HCT116 (cell line): Measurements from ENCODE around the gene MERTK. TPM values are rescaled to one million over a fixed set of nuclear protein-coding genes. Genes with fewer than 3 reads are reported as not detected.

Experiments used
- ATAC-seq: fragments of 200-7000 bp; cut with Tn5 transposase; 2 replicates; pipeline ENCODE4 v1.9.1; 2020; ENCODE audit warnings: mild to moderate bottlenecking, moderate library complexity
- BruUV-seq: library from RNA; stranded (reverse); fragments of 400-500 nt; replicated peaks from 2 replicates; lab custom pipeline; 2021; lab: Mats Ljungman, UMichigan
- CTCF ChIA-PET: fragments of 300-600 bp; sonication (Branson Sonifier 250); formaldehyde crosslinking; loops from one replicate; lab custom pipeline; 2021; ENCODE audit warnings: antibody characterized with exemption; lab: Charles Lee
- POLR2A ChIA-PET: fragments of 300-600, 350-600 bp; sonication (Branson Sonifier 250); formaldehyde crosslinking; loops from one replicate; lab custom pipeline; 2021; ENCODE audit warnings: antibody characterized with exemption; lab: Charles Lee
- RAD21 ChIA-PET, 2 experiments: fragments of 300-600 bp; sonication (Branson Sonifier 250); formaldehyde crosslinking; loops; one replicate each; lab custom pipeline; 2023; ENCODE audit warnings: low total read pairs in 2 of 2; ENCODE audit not compliant: uncharacterized antibody in 2 of 2, unreplicated experiment in 2 of 2, low non-redundant PET in 1 of 2; lab: Charles Lee
- DNase-seq: peaks from one replicate; pipeline ENCODE4 v3.0.0-alpha.2; 2010; ENCODE audit warnings: low read depth, low spot score
- H2AFZ ChIP-seq: fragments of 200-600 bp; shearing (Covaris generic), sonication (generic); 2 replicates; pipeline ENCODE4 v1.6.1; 2017; ENCODE audit warnings: low read depth, mixed run types, mixed read lengths, antibody characterized with exemption, low read length; ENCODE audit not compliant: poor library complexity, severe bottlenecking
- H3K27ac ChIP-seq: 2 replicates; pipeline ENCODE4 v1.5.1; 2012; ENCODE audit warnings: low read depth, low read length
- H3K27me3 ChIP-seq: fragments of 200-600 bp; sonication (generic); 2 replicates; pipeline ENCODE4 v1.6.1; 2016; ENCODE audit warnings: mixed run types, low read length, mixed read lengths; ENCODE audit not compliant: insufficient read depth
- H3K36me3 ChIP-seq, 2 experiments: fragments of 200-500 bp in 1 of 2; fragments of 200-600 bp in 1 of 2; sonication (Bioruptor generic) in 1 of 2; sonication (generic) in 1 of 2; 2 replicates each; pipeline versions ENCODE4 v1.5.1 to v1.6.1; 2014 to 2016; ENCODE audit warnings: low read length in 2 of 2, inconsistent platforms in 1 of 2, mixed read lengths in 1 of 2, mixed run types in 1 of 2; ENCODE audit not compliant: insufficient read depth in 2 of 2, control insufficient read depth in 1 of 2
- H3K4me1 ChIP-seq, 2 experiments: fragments of 200-600 bp in 1 of 2; sonication (generic) in 1 of 2; 2 replicates each; pipeline versions ENCODE4 v1.5.1 to v1.6.1; 2012 to 2017; ENCODE audit warnings: low read length in 2 of 2, inconsistent platforms in 1 of 2, mild to moderate bottlenecking in 1 of 2, mixed read lengths in 1 of 2, mixed run types in 1 of 2, moderate library complexity in 1 of 2; ENCODE audit not compliant: insufficient read depth in 2 of 2, control insufficient read depth in 1 of 2
- H3K4me2 ChIP-seq: fragments of 200-600 bp; sonication (generic); 2 replicates; pipeline ENCODE4 v1.6.1; 2017; ENCODE audit warnings: mixed run types, low read length, mixed read lengths
- H3K4me3 ChIP-seq, 2 experiments: fragments of 200-600 bp in 1 of 2; sonication (generic) in 1 of 2; replicated peaks in 1 of 2; 2 replicates each; pipeline ENCODE4 v1.5.1; 2011 to 2016; ENCODE audit warnings: low read length in 2 of 2, control low read depth in 1 of 2, low read depth in 1 of 2, mild to moderate bottlenecking in 1 of 2, mixed read lengths in 1 of 2, mixed run types in 1 of 2
- H3K79me2 ChIP-seq: fragments of 200-600 bp; sonication (generic); 2 replicates; pipeline ENCODE4 v1.6.1; 2017; ENCODE audit warnings: mild to moderate bottlenecking, mixed run types, low read length, moderate library complexity, mixed read lengths; ENCODE audit not compliant: insufficient read depth
- H3K9ac ChIP-seq: fragments of 200-600 bp; sonication (generic); 2 replicates; pipeline ENCODE4 v1.6.1; 2016; ENCODE audit warnings: low read length, mixed read lengths
- H3K9me2 ChIP-seq: fragments of 200-600 bp; sonication (generic), shearing (Covaris generic); 2 replicates; pipeline ENCODE4 v1.6.1; 2017; ENCODE audit warnings: mixed run types, mild to moderate bottlenecking, moderate library complexity; ENCODE audit not compliant: insufficient read depth
- H3K9me3 ChIP-seq, 2 experiments: fragments of 200-500 bp in 1 of 2; fragments of 200-600 bp in 1 of 2; sonication (Bioruptor generic) in 1 of 2; sonication (generic) in 1 of 2; 2 replicates each; pipeline ENCODE4 v1.6.1; 2014 to 2017; ENCODE audit warnings: low read length in 2 of 2, mixed read lengths in 2 of 2, inconsistent platforms in 1 of 2, low read depth in 1 of 2, mild to moderate bottlenecking in 1 of 2, mixed run types in 1 of 2, moderate library complexity in 1 of 2; ENCODE audit not compliant: control insufficient read depth in 1 of 2, insufficient read depth in 1 of 2
- H4K20me1 ChIP-seq: fragments of 200-600 bp; sonication (generic), shearing (Covaris generic); 2 replicates; pipeline ENCODE4 v1.6.1; 2017; ENCODE audit warnings: mixed run types, mild to moderate bottlenecking, moderate library complexity; ENCODE audit not compliant: insufficient read depth
- CBX3 ChIP-seq: IDR thresholded peaks from 2 replicates; pipeline ENCODE4 v1.6.1; 2012; ENCODE audit warnings: low read depth
- CEBPB ChIP-seq: IDR thresholded peaks from 2 replicates; pipeline ENCODE4 v1.6.1; 2012; ENCODE audit warnings: low read depth
- ELF1 ChIP-seq: IDR thresholded peaks from 2 replicates; pipeline ENCODE4 v1.6.1; 2012; ENCODE audit warnings: low read depth, borderline replicate concordance
- EZH2 ChIP-seq: fragments of 200-600 bp; sonication (generic); IDR thresholded peaks from 2 replicates; pipeline ENCODE4 v1.6.1; 2017; ENCODE audit warnings: antibody characterized with exemption, mixed run types
- FOSL1 ChIP-seq: IDR thresholded peaks from 2 replicates; pipeline ENCODE4 v1.6.1; 2012; ENCODE audit warnings: low read depth
- JUND ChIP-seq: IDR thresholded peaks from 2 replicates; pipeline ENCODE4 v1.6.1; 2012
- RAD21 ChIP-seq: IDR thresholded peaks from 2 replicates; pipeline ENCODE4 v1.6.1; 2012; ENCODE audit warnings: low read depth, mild to moderate bottlenecking
- SIN3A ChIP-seq: IDR thresholded peaks from 2 replicates; pipeline ENCODE4 v1.6.1; 2012; ENCODE audit warnings: low read depth
- SP1 ChIP-seq: IDR thresholded peaks from 2 replicates; pipeline ENCODE4 v1.6.1; 2012; ENCODE audit warnings: low read depth
- SRF ChIP-seq: IDR thresholded peaks from 2 replicates; pipeline ENCODE4 v1.6.1; 2012; ENCODE audit warnings: low read depth
- TCF7L2 ChIP-seq: IDR thresholded peaks from 2 replicates; pipeline ENCODE4 v1.7.0; 2011; ENCODE audit warnings: borderline replicate concordance, inconsistent platforms; ENCODE audit not compliant: insufficient read depth, insufficient read length; ENCODE audit errors: extremely low read depth
- ZNF274 ChIP-seq: fragments of 200-500 bp; sonication (Bioruptor generic); IDR thresholded peaks from 2 replicates; pipeline ENCODE4 v1.6.1; 2014; ENCODE audit warnings: mild to moderate bottlenecking, low read depth, low read length, inconsistent platforms
- intact Hi-C: fragments of 100-400 bp; cut with micrococcal nuclease; formaldehyde crosslinking; loops from 2 replicates; pipeline ENCODE4 v1.10.0; 2022
- total RNA-seq: library from RNA; stranded (reverse); gene quantifications from one replicate; pipeline ENCODE4 v1.2.1, GENCODE V29; 2021; ENCODE audit not compliant: unreplicated experiment
- TF ChIP-seq, protein P1 (sequence below), 3 experiments: fragments of 200-600 bp in 1 of 3; sonication (generic) in 1 of 3; IDR thresholded peaks in 2 of 3; conservative IDR thresholded peaks in 1 of 3; 2 replicates each; pipeline ENCODE4 v1.5.1; 2012 to 2017; ENCODE audit warnings: low read depth in 2 of 3, low read length in 2 of 3, antibody characterized with exemption in 1 of 3, borderline replicate concordance in 1 of 3, control low read depth in 1 of 3, mild to moderate bottlenecking in 1 of 3, mixed read lengths in 1 of 3, mixed run types in 1 of 3, moderate library complexity in 1 of 3; ENCODE audit not compliant: insufficient read depth in 1 of 3

The MERTK gene
- total RNA-seq, 1 experiment from 2014 or later, result 5.7 TPM

DNA sequence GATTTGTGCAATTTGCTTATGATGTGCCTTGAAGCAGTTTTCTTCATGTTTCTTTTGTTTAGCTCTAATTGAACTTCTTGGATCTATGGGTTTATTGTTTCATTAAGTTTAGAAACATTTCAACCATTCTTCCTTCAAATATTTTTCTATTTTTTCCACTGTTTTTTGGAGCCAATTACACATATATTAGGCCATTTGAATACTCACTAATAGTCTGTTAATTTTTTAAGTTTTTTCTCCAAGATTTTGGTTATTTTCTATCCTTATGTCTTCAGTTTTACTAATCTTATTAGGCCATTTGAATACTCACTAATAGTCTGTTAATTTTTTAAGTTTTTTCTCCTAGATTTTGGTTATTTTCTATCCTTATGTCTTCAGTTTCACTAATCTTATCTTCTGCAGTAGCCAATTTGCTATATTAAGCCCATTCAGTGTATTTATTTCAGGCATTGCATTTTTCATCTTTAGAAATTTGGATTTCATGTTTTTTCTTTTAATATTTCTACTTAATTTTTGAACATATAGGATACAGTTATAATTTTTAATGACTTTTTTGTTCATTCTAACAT lies 147.1 kb downstream of the MERTK start:
- Histone ChIP-seq H3K27me3 (no peaks in the 10 kb centered on the region), H3K27ac (no peak overlapping the region), H3K4me1 (no peaks in the 10 kb centered on the region), H3K9me2 (no peaks in the 10 kb centered on the region), H3K9ac (no peak overlapping the region), H3K36me3 (no peaks in the 10 kb centered on the region), H2AFZ (no peak overlapping the region), H4K20me1 (no peaks in the 10 kb centered on the region), H3K4me2 (no peak overlapping the region), H3K4me3 (no peak overlapping the region), H3K79me2 (no peaks in the 10 kb centered on the region), H3K9me3 (no peaks in the 10 kb centered on the region)
- TF ChIP-seq SRF, result no peak
- TF ChIP-seq SP1, result no peak
- no peak for TF ChIP-seq ELF1
- no peak for TF ChIP-seq TCF7L2
- TF ChIP-seq CBX3, result no peak
- no peak for TF ChIP-seq JUND
- TF ChIP-seq, protein P1, sequence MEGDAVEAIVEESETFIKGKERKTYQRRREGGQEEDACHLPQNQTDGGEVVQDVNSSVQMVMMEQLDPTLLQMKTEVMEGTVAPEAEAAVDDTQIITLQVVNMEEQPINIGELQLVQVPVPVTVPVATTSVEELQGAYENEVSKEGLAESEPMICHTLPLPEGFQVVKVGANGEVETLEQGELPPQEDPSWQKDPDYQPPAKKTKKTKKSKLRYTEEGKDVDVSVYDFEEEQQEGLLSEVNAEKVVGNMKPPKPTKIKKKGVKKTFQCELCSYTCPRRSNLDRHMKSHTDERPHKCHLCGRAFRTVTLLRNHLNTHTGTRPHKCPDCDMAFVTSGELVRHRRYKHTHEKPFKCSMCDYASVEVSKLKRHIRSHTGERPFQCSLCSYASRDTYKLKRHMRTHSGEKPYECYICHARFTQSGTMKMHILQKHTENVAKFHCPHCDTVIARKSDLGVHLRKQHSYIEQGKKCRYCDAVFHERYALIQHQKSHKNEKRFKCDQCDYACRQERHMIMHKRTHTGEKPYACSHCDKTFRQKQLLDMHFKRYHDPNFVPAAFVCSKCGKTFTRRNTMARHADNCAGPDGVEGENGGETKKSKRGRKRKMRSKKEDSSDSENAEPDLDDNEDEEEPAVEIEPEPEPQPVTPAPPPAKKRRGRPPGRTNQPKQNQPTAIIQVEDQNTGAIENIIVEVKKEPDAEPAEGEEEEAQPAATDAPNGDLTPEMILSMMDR (IDR thresholded peaks at IDR 0.05 in 2 of 3, conservative IDR thresholded peaks at IDR 0.05 in 1 of 3; ENCODE audit: borderline replicate concordance in 1 of 3, insufficient read depth in 1 of 3, low read depth in 2 of 3, low read length in 2 of 3), result no peak
- ATAC-seq (no peak), DNase-seq (no peak)
- RAD21 ChIA-PET, result no interaction called here
- CTCF ChIA-PET, result no interaction called here
- intact Hi-C loops, result no loop called here
- POLR2A ChIA-PET, result no interaction called here
- no TSS peak for BruUV-seq

DNA sequence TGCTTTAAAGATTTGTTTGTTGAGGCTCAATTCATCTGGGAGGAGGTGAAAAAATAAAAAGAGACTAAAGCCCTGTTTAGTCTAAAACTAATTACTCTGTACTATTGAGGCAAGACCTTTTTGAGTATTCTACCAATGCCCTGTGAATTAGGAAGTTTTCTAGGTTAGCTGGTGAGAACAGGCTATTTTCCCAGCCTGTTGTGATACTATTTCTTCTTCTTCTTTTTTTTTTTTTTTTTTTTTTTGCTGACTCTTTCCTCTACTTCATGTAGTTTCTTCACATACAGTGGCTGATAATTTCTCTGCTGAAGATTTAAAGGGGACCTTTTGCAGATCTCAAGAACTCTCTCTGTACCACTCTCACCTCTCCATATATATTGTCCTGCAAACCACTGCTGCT lies 147.8 kb downstream of the MERTK start:
- Histone ChIP-seq H2AFZ (no peak overlapping the region), H3K9me3 (no peaks in the 10 kb centered on the region), H3K27me3 (no peaks in the 10 kb centered on the region), H3K4me3 (no peak overlapping the region), H3K4me1 (no peaks in the 10 kb centered on the region), H3K36me3 (no peaks in the 10 kb centered on the region), H3K79me2 (no peaks in the 10 kb centered on the region), H4K20me1 (no peaks in the 10 kb centered on the region), H3K27ac (no peak overlapping the region), H3K9ac (no peak overlapping the region), H3K9me2 (no peaks in the 10 kb centered on the region), H3K4me2 (no peak overlapping the region)
- ChIA-PET POLR2A (no interaction called here), RAD21 (no interaction called here), CTCF (interaction anchor here (1.0 kb wide), 1 partner anchor 149 kb away, joined by 4 read pairs; no protein-coding TSS in a partner anchor)
- intact Hi-C loops, result no loop called here
- TF ChIP-seq SIN3A (no peak), FOSL1 (no peak), RAD21 (no peak), ZNF274 (no peak), EZH2 (no peak), CEBPB (no peak)
- DNase-seq, result no peak
- no peak for ATAC-seq
- no TSS peak for BruUV-seq
